ENCODE data around the gene NVL. TPM values are rescaled to one million over a fixed set of nuclear protein-coding genes. Genes with fewer than 3 reads are reported as not detected.

The NVL gene
- total and polyA plus RNA-seq, 3 donors from 2014 or later: 21.7 to 38.7 (median 31.0) TPM

- DNase-seq: no peak
- H3K4me3 ChIP-seq: no peak overlapping the region
- WGBS, 2 donors: 91 to 97% methylated on average over 5 of the region's 5 CpGs
- H3K27ac ChIP-seq: no peak overlapping the region
- no peaks in the 10 kb centered on the region for H3K27me3 ChIP-seq
- no peaks in the 10 kb centered on the region for H3K36me3 ChIP-seq (ENCODE audit: low read depth, missing control alignments)
- intact Hi-C loops (cut with DNase I; ENCODE audit: low total_unique reads): no loop called here
- H3K4me1 ChIP-seq: no peaks in the 10 kb centered on the region
- TF ChIP-seq CTCF (IDR thresholded peaks at IDR 0.05): no peak
- TF ChIP-seq POLR2A (IDR thresholded peaks at IDR 0.05): no peak
- no peaks in the 10 kb centered on the region for H3K9me3 ChIP-seq
Observed at GRCh38 chr1:224373008-224373590, 43.1 kb upstream of the NVL start.

GRCh38 chr1:224368409-224368808 is 38.4 kb upstream of the NVL start:
- Histone ChIP-seq H3K36me3 (ENCODE audit: low read depth, missing control alignments) (no peaks in the 10 kb centered on the region), H3K4me1 (no peaks in the 10 kb centered on the region), H3K9me3 (no peaks in the 10 kb centered on the region), H3K4me3 (no peak overlapping the region), H3K27me3 (no peaks in the 10 kb centered on the region), H3K27ac (no peak overlapping the region)
- no peak for DNase-seq
- TF ChIP-seq CTCF (IDR thresholded peaks at IDR 0.05): no peak
- TF ChIP-seq POLR2A (IDR thresholded peaks at IDR 0.05): no peak
- 89 to 95% methylated on average over 5 of the region's 5 CpGs for whole genome bisulfite sequencing, 2 donors
- intact Hi-C loops (cut with DNase I; ENCODE audit: low total_unique reads): no loop called here

GRCh38 chr1:224359207-224359606 is 29.2 kb upstream of the NVL start:
- no peaks in the 10 kb centered on the region for H3K9me3 ChIP-seq
- no peak overlapping the region for H3K27ac ChIP-seq
- no peaks in the 10 kb centered on the region for H3K36me3 ChIP-seq (ENCODE audit: low read depth, missing control alignments)
- peaks cover 14% of the 10 kb centered on the region for H3K4me1 ChIP-seq
- DNase-seq: no peak
- intact Hi-C loops (cut with DNase I; ENCODE audit: low total_unique reads): no loop called here
- TF ChIP-seq CTCF (IDR thresholded peaks at IDR 0.05) (no peak), POLR2A (IDR thresholded peaks at IDR 0.05) (no peak)
- no peaks in the 10 kb centered on the region for H3K27me3 ChIP-seq
- H3K4me3 ChIP-seq: no peak overlapping the region
- WGBS, 2 donors: 63 to 79% methylated on average over 3 of the region's 3 CpGs

GRCh38 chr1:224358237-224358636 is 28.3 kb upstream of the NVL start:
- Histone ChIP-seq H3K4me3 (no peak overlapping the region), H3K4me1 (peaks cover 17% of the 10 kb centered on the region), H3K27ac (no peak overlapping the region), H3K36me3 (ENCODE audit: low read depth, missing control alignments) (no peaks in the 10 kb centered on the region), H3K27me3 (no peaks in the 10 kb centered on the region), H3K9me3 (no peaks in the 10 kb centered on the region)
- WGBS, 2 donors: 52 to 60% methylated on average over 4 of the region's 4 CpGs
- no peak for DNase-seq
- intact Hi-C loops (cut with DNase I; ENCODE audit: low total_unique reads): no loop called here
- TF ChIP-seq CTCF (IDR thresholded peaks at IDR 0.05): no peak
- TF ChIP-seq POLR2A (IDR thresholded peaks at IDR 0.05): no peak

GRCh38 chr1:224357626-224358124 is 27.7 kb upstream of the NVL start:
- DNase-seq: no peak
- Histone ChIP-seq H3K27ac (peak overlapping the region; percentile 71 to 92), H3K27me3 (no peaks in the 10 kb centered on the region), H3K4me3 (peak overlapping the region; percentile 74 to 96), H3K36me3 (ENCODE audit: low read depth, missing control alignments) (no peaks in the 10 kb centered on the region), H3K9me3 (no peaks in the 10 kb centered on the region), H3K4me1 (peaks cover 17% of the 10 kb centered on the region)
- WGBS, 2 donors: 29 to 32% methylated on average over 9 of the region's 9 CpGs
- intact Hi-C loops (cut with DNase I; ENCODE audit: low total_unique reads): no loop called here
- TF ChIP-seq POLR2A (IDR thresholded peaks at IDR 0.05): no peak
- no peak for TF ChIP-seq CTCF (IDR thresholded peaks at IDR 0.05)

Data from testis (tissue), 3 donors.